GM21786 (cell line): ENCODE results near the gene SIDT1.
A peak's percentile ranks its signal among the peaks of the same experiment; 100 is the strongest.

Experiments used
- ATAC-seq: cut with Tn5 transposase; IDR thresholded peaks from one replicate; pipeline ENCODE4 v1.9.1; 2021; ENCODE audit not compliant: unreplicated experiment

SIDT1 gene

DNA sequence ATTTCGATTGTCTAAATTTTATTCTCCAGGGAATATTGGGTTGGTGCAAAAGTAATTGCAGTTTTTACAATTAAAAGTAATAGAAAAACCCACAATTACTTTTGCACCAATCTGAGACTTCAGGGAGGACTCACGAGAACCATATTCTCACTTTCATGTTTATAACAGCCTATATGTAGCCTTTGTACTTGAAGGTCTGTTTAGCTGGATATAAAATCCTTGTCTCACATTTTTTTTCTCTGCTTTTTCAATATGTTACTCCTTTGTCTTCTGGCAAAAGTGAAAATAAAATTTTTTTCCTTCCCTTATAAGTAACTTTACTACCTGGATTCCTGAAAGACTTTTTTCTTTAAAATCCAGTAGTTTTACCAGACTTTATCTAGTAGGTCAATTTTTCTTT lies 9.2 kb downstream of the SIDT1 start:
- no peak for ATAC-seq

DNA sequence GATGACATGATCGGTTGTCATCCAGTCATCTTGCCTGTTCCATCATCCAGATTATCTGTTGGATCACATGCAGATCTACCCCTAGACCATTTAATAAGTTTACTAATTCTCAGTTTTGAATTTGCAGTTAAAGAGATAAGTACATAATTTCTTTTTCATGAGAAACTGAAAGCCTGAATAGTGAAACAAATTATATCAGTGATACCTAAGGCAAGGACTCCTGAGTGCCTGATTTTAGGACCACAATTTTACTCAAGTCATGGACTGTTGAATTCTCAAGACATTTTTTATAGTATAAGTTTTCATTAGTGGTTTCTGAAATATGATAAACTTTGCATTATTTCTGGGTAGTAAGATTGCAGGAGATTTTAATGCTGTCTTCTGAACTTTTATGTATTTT lies 13.2 kb downstream of the SIDT1 start:
- no peak for ATAC-seq

DNA sequence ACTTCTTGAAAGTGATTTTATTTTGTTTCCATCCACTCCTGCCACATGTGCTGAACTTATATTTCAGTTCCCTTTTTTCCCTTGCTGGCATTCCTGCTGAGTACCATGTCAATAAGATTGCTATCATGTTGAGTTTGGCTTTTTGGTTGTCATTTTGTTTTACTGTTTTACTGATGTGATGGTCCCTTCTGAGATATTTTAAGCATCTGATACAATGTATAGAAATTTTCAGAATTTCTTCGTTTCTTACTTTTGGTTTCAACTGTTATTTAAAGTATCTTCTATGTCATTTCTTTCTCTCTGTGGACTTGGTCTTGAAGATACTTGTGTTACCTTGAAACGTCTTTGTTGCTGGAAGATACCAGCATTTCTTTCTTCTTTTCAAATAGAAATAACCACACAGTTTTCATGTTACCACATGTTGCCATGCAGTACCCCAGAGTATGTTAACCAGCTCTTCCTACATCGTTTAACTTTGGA lies 14.1 kb downstream of the SIDT1 start:
- ATAC-seq: peak; percentile 93

DNA sequence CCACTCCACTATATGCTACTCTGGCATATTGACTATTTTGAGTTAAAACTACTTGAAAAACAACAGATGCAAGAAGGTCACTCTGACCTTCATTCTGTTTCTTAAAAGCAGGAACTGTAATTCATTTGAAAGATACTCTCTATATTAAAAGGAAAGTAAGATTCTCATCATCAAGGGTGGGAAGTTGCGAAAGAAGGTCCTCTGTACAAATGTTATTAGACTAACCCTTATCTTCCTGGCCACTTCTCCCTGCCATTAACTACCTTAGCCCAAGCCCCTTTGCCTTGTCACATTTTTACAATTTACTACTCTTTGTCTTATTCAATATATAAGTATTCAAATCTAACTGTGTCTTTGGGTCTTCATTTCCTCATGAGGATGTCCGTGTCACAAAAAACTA lies 16.1 kb downstream of the SIDT1 start:
- no peak for ATAC-seq

DNA sequence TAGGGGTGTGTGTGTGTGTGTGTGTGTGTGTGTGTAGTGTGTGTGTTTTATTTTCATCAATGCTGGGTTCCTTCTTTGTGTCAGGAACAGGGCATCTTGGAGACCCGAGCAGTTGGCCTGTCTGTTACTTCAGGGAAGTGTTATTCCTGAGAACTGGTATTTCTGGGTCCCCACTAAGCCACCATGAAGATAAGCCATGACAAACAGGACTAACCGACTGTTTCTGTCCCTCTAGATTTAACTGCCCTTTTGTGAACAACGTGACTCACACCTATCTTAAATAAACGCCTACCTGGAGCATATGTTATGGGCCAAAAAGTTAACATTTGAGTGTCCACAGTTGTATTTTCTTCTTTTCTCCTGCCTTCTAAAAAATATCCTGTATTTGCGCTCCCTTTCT lies 19.5 kb downstream of the SIDT1 start:
- ATAC-seq: no peak

GRCh38 chr3:113552851-113553250 lies 20.5 kb downstream of the SIDT1 start:
- no peak for ATAC-seq

DNA sequence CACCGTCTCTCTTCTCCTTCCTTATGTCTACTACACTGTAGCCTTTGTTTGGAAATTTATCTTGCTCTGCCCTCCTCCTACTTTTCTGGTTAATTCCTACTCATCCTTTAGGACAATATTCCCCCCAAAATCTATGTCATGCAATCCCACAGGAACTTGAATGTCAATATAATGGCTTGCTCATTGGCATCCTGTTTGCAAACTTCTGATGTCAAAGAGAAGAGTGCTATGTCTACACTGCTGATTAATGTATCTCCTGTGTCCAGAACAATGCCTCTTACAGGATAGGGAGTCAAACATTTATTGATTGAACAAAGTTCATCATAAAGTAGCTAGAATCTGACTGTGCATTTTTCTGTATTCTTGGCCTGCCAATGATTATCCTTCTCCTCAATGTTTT lies 22.8 kb downstream of the SIDT1 start:
- no peak for ATAC-seq

- ATAC-seq: no peak
Measured at GRCh38 chr3:113556316-113556945, 24.1 kb downstream of the SIDT1 start.

- no peak for ATAC-seq
Measured at GRCh38 chr3:113556946-113557335, 24.6 kb downstream of the SIDT1 start.

GRCh38 chr3:113557374-113557773 lies 25.0 kb downstream of the SIDT1 start:
- no peak for ATAC-seq

GRCh38 chr3:113559009-113559408 lies 26.7 kb downstream of the SIDT1 start:
- no peak for ATAC-seq

GRCh38 chr3:113560271-113560670 lies 27.9 kb downstream of the SIDT1 start:
- ATAC-seq: no peak

DNA sequence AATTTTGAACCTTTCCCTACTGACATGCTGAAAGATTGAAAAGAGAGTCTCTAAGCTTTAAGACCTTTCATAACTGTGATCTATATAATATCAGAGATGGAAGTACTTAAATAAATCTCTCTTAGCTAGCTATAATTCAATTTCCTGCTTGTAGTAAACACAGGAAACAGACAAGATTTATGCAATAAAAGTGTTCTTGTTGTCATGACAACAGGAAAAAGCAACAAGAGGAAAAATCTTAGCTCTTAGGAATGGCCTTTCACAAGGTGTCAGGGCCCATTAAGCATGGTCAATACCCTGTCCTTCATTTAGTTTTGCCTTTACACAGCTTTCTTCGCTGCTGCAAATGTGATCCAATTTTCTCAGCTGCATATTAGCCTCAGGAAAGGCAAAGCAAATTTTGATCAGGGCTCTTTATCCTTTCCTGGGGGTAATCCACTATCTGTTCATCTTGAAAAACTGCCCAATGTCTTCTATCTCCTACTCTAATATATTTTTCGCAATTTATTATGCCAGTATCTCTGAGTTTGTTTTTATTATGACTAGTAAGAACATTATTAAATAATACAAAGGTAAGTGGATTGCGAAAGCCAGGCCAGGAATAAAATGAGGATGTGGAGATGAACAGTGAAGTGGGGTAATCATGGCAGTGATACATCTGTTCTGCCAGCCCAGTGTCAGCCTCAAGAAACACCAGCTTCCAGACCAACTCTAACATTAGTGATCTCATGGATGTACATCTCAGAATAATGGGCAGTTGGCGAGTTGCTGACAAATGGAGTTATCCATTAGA lies 28.7 kb downstream of the SIDT1 start:
- no peak for ATAC-seq

- no peak for ATAC-seq
Measured at GRCh38 chr3:113565555-113565954, 33.2 kb downstream of the SIDT1 start.

DNA sequence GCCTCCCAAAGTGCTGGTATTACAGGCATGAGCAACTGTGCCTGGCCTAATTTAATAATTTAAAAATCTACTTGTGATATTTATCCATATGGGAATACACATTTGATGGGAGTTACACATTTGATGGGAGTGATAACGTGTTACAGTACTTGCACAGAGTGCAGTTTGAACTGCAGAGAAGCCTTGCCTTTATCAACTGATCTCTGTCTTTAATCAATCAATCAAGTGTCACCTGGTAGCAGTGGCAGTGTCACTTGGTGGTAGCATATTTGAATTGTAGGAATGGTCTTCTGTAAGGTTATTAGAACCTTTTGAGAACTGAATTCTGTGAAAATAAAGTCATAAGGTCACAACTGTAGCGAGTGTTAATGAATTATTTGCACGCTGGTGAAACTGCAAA lies 37.8 kb downstream of the SIDT1 start:
- no peak for ATAC-seq

GRCh38 chr3:113571360-113571759 lies 39.0 kb downstream of the SIDT1 start:
- ATAC-seq: no peak

DNA sequence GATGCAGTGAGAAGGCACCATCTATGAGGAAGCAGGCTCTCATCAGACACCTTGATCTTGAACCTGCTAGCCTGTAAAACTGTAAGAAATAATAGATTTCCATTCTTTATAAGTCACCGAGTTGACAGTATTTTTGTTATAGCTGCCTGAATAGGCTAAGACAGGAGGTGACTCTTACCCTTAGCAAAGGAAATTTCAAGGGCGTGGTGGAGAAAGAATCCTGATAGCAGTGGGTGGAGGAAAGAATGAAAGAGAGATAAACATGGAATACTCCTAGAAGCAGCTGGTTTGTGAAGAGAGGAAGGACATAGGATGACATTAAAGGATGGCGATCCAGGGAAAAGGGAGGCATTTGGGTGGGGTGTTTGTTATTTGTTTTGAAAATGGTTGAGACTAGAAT lies 41.4 kb downstream of the SIDT1 start:
- no peak for ATAC-seq

GRCh38 chr3:113574213-113574612 lies 41.9 kb downstream of the SIDT1 start:
- no peak for ATAC-seq

- no peak for ATAC-seq
Measured at GRCh38 chr3:113575206-113575605, 42.9 kb downstream of the SIDT1 start.

GRCh38 chr3:113585228-113585627 lies 52.9 kb downstream of the SIDT1 start:
- no peak for ATAC-seq

- ATAC-seq: no peak
Measured at GRCh38 chr3:113585720-113586119, 53.4 kb downstream of the SIDT1 start.

DNA sequence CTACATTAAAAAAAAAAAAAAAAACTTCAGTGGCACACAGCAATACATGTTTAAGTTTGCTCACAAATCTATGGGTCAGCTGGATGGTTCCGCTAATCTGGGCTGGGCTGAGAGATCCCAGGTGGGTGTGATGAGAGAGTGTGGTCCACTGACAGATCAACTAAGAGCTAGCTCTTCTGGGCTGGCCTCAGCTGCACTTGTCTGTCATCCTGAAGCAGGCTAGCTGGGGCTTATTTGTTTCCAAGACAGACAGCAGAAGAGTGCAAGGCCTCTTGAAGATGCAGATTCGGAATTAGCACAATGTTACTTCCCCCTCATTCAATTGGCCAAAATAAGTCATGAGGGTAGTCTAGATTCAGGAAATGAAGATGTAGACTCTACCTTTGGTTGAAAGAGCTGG lies 56.5 kb downstream of the SIDT1 start:
- no peak for ATAC-seq

DNA sequence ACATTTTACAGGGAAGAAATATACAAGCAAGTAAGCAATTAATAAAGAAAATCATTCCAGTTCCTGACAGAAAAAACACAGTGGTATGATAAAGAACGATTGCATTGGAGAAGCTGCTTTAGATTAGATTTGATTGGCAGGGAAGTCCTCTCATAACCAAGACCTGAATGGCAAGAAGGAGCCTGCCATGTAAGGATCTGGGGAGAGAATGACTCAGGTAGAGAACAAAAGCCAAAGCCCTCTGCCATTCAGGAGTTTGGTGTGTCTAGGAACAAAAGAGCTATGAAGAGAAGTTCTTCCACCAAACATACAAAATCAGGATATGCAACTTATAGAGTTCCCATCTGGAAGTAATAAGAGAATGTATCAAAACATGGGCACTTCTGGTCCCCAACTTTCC lies 57.6 kb downstream of the SIDT1 start:
- no peak for ATAC-seq
